Liver (tissue), 9 donors: ENCODE results near the gene TIAM2. TPM values are rescaled to one million over a fixed set of nuclear protein-coding genes. Genes with fewer than 3 reads are reported as not detected.

ENCODE experiments used
- DNase-seq: peaks from one replicate; pipeline ENCODE4 v3.0.0-alpha.2; 2017; ENCODE audit warnings: low spot score
- H3K27ac ChIP-seq, 2 donors: one replicate each; pipeline ENCODE4 v1.7.0; 2013; ENCODE audit warnings: inconsistent platforms in 2 of 2, low read length in 2 of 2, control low read depth in 1 of 2, low read depth in 1 of 2, mild to moderate bottlenecking in 1 of 2
- H3K27me3 ChIP-seq, 4 donors: one replicate each; pipeline versions ENCODE4 v1.6.1 to v1.7.0; 2013; ENCODE audit warnings: low read length in 3 of 4, inconsistent platforms in 1 of 4, mild to moderate bottlenecking in 1 of 4, moderate library complexity in 1 of 4; ENCODE audit not compliant: control insufficient read depth in 4 of 4, insufficient read depth in 4 of 4
- H3K36me3 ChIP-seq, 4 donors: one replicate each; pipeline versions ENCODE4 v1.6.1 to v1.7.0; 2013; ENCODE audit warnings: low read length in 3 of 4, mild to moderate bottlenecking in 3 of 4, low read depth in 1 of 4, moderate library complexity in 1 of 4; ENCODE audit not compliant: control insufficient read depth in 4 of 4, insufficient read depth in 3 of 4
- H3K4me1 ChIP-seq, 4 donors: one replicate each; pipeline versions ENCODE4 v1.6.1 to v1.7.0; 2013; ENCODE audit warnings: low read length in 3 of 4, mild to moderate bottlenecking in 3 of 4, moderate library complexity in 1 of 4; ENCODE audit not compliant: control insufficient read depth in 4 of 4, insufficient read depth in 4 of 4
- H3K4me3 ChIP-seq, 3 donors: one replicate each; pipeline versions ENCODE4 v1.6.1 to v1.7.0; 2013; ENCODE audit warnings: low read length in 3 of 3, control low read depth in 1 of 3, low read depth in 1 of 3, mild to moderate bottlenecking in 1 of 3
- H3K9ac ChIP-seq, 2 donors: one replicate each; pipeline ENCODE4 v1.7.0; 2013; ENCODE audit warnings: low read length in 2 of 2, mild to moderate bottlenecking in 2 of 2, moderate library complexity in 2 of 2, control low read depth in 1 of 2, low read depth in 1 of 2
- H3K9me3 ChIP-seq, 4 donors: one replicate each; pipeline versions ENCODE4 v1.6.1 to v1.7.0; 2013; ENCODE audit warnings: low read length in 3 of 4; ENCODE audit not compliant: control insufficient read depth in 4 of 4
- CTCF ChIP-seq: fragments of 150-350 bp; IDR thresholded peaks from 2 replicates; pipeline ENCODE4 v1.5.1; 2017; ENCODE audit warnings: improper control_type of control experiment, low read depth, low read length; ENCODE audit not compliant: missing input control
- EGR1 ChIP-seq, 2 donors: IDR thresholded peaks; 2 replicates each; pipeline ENCODE4 v1.6.1; 2016 to 2018; ENCODE audit warnings: antibody characterized with exemption in 2 of 2, low read depth in 2 of 2
- FOXA1 ChIP-seq: IDR thresholded peaks from 2 replicates; pipeline ENCODE4 v1.6.1; 2016; ENCODE audit warnings: antibody characterized with exemption
- FOXA2 ChIP-seq: IDR thresholded peaks from 2 replicates; pipeline ENCODE4 v1.6.1; 2016; ENCODE audit warnings: antibody characterized with exemption
- GABPA ChIP-seq, 2 donors: IDR thresholded peaks in 1 of 2; conservative IDR thresholded peaks in 1 of 2; 2 replicates each; pipeline ENCODE4 v1.6.1; 2016; ENCODE audit warnings: antibody characterized with exemption in 2 of 2, mild to moderate bottlenecking in 1 of 2, moderate library complexity in 1 of 2
- HNF4A ChIP-seq, 2 donors: conservative IDR thresholded peaks; 2 replicates each; pipeline ENCODE4 v1.6.1; 2016; ENCODE audit warnings: antibody characterized with exemption in 2 of 2, mild to moderate bottlenecking in 2 of 2
- HNF4G ChIP-seq: IDR thresholded peaks from 2 replicates; pipeline ENCODE4 v1.6.1; 2016; ENCODE audit warnings: antibody characterized with exemption
- JUND ChIP-seq, 2 donors: IDR thresholded peaks; 2 replicates each; pipeline ENCODE4 v1.6.1; 2016; ENCODE audit warnings: antibody characterized with exemption in 2 of 2
- MAX ChIP-seq: IDR thresholded peaks from 2 replicates; pipeline ENCODE4 v1.6.1; 2016; ENCODE audit warnings: antibody characterized with exemption
- SP1 ChIP-seq: IDR thresholded peaks from 2 replicates; pipeline ENCODE4 v1.6.1; 2018; ENCODE audit warnings: antibody characterized with exemption, mild to moderate bottlenecking
- TAF1 ChIP-seq: conservative IDR thresholded peaks from 2 replicates; pipeline ENCODE4 v1.6.1; 2016; ENCODE audit warnings: antibody characterized with exemption, mild to moderate bottlenecking
- YY1 ChIP-seq: IDR thresholded peaks from 2 replicates; pipeline ENCODE4 v1.6.1; 2016; ENCODE audit warnings: antibody characterized with exemption, mild to moderate bottlenecking
- ZBTB33 ChIP-seq: IDR thresholded peaks from 2 replicates; pipeline ENCODE4 v1.6.1; 2016; ENCODE audit warnings: antibody characterized with exemption
- WGBS: extraction: QIAGEN DNeasy Blood & Tissue Kit; methylation state at CpG from one replicate; pipeline ENCODE4 v1.1.7; 2013; 5-methylcytosine and 5-hydroxymethylcytosine counted together
- polyA plus RNA-seq, 2 donors: library from polyadenylated mRNA; stranded (reverse) in 1 of 2; unstranded in 1 of 2; fragments of 200-250 nt in 1 of 2; fragments of >200 nt in 1 of 2; fragmentation: Nextera tagmentation in 1 of 2; extraction: Ambion mirVana in 1 of 2; gene quantifications; one replicate each; pipeline versions ENCODE4 v1.2.1 to v1.2.3, GENCODE V29; 2013 to 2015
- total RNA-seq, 2 donors: library from RNA; depleted of rRNA; stranded (reverse); fragments of >200 nt; gene quantifications; one replicate each; pipeline ENCODE4 v1.2.3, GENCODE V29; 2014
- donor health status: healthy.
- donor health status: healthy.
- donor health status: healthy.
- donor health status: healthy.
- donor health status: healthy.

TIAM2 gene
- total and polyA plus RNA-seq, 4 donors = 0.62 to 3.7 (median 2.4) TPM

DNA sequence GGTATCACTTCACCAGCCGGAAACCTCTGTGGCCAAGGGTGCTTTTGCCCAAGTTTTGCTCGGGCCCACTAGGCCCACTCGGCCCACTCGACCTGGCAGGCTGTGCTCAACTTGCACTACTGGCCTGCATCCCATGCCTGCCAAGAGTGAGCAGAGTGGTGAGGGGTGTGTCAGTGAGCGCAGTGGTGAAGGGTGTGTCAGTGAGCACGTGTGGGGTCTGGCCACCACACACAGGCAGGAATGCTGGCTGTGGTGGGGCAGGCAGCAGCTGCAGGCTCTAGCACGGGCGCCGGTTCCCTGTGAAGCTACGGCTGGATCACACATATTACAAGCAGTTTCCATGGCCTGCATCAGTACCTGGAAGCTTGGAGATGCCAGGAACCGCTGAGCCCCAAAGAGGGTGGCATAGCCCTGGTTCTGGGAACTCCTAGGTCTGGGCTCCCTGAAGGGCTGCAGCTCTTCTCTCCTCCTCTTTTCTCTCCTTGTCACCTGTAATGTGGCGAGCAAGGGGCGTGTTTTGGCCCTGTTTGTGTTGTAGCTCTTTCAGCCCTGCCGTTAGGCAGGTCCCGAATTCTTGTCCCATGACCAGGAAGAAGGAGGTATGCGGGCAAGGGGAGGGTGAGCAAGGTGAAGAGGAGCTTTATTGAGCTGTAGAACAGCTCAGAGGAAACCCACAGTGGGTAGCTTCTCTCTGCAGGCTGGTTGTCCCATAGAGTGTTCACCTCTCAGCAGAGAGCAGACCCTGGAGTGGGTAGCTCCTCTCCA, 217.7 kb downstream of the TIAM2 start:
- TF ChIP-seq EGR1 (IDR thresholded peaks at IDR 0.05; ENCODE audit: low read depth in 2 of 2) = no peak
- no peak for TF ChIP-seq CTCF
- no peak for TF ChIP-seq SP1
- no peak for TF ChIP-seq HNF4A (conservative IDR thresholded peaks at IDR 0.05)
- no peak for TF ChIP-seq YY1
- no peak for TF ChIP-seq FOXA2
- TF ChIP-seq ZBTB33 = no peak
- no peak for TF ChIP-seq HNF4G
- TF ChIP-seq TAF1 = no peak
- DNase-seq = no peak
- Histone ChIP-seq H3K36me3 (no peaks in the 10 kb centered on the region), H3K9ac (no peak overlapping the region), H3K4me3 (no peak overlapping the region), H3K4me1 (no peaks in the 10 kb centered on the region), H3K9me3 (peaks cover 0 to 2% (median 0%) of the 10 kb centered on the region in 4 donors), H3K27ac (no peak overlapping the region), H3K27me3 (no peaks in the 10 kb centered on the region)
- 93% methylated on average over 16 of the region's 16 CpGs for WGBS

GRCh38 chr6:155213611-155214372, 218.7 kb downstream of the TIAM2 start:
- no peaks in the 10 kb centered on the region for H3K4me1 ChIP-seq
- no peak overlapping the region for H3K27ac ChIP-seq
- H3K36me3 ChIP-seq = no peaks in the 10 kb centered on the region
- no peak overlapping the region for H3K9ac ChIP-seq
- H3K4me3 ChIP-seq = no peak overlapping the region
- TF ChIP-seq SP1 = no peak
- TF ChIP-seq FOXA2 = no peak
- TF ChIP-seq MAX = no peak
- H3K27me3 ChIP-seq = no peaks in the 10 kb centered on the region
- 88% methylated on average over 23 of the region's 23 CpGs for WGBS
- H3K9me3 ChIP-seq = peaks cover 0 to 2% (median 0%) of the 10 kb centered on the region in 4 donors
- no peak for DNase-seq

- WGBS = 76% methylated on average over 4 of the region's 4 CpGs
- H3K27me3 ChIP-seq = no peaks in the 10 kb centered on the region
Measured at GRCh38 chr6:155215906-155216305, 220.8 kb downstream of the TIAM2 start.

More at GRCh38 chr6:155215906-155216305, 220.8 kb downstream of the TIAM2 start:
- no peak overlapping the region for H3K9ac ChIP-seq
- H3K9me3 ChIP-seq = peaks cover 0 to 2% (median 0%) of the 10 kb centered on the region in 4 donors
- no peaks in the 10 kb centered on the region for H3K36me3 ChIP-seq
- DNase-seq = no peak
- no peaks in the 10 kb centered on the region for H3K4me1 ChIP-seq
- TF ChIP-seq HNF4A (conservative IDR thresholded peaks at IDR 0.05) (no peak), FOXA1 (no peak), JUND (IDR thresholded peaks at IDR 0.05) (no peak), SP1 (no peak), GABPA (IDR thresholded peaks at IDR 0.05 in 1 of 2, conservative IDR thresholded peaks at IDR 0.05 in 1 of 2) (no peak)
- H3K27ac ChIP-seq = no peak overlapping the region
- no peak overlapping the region for H3K4me3 ChIP-seq
